PC-9 (cell line): Measurements from ENCODE around the gene PLK1.

ENCODE experiments used
- EZH2 ChIP-seq: fragments of 200-600 bp; sonication (generic); IDR thresholded peaks from 2 replicates; pipeline ENCODE4 v1.8.0; 2017; ENCODE audit warnings: antibody characterized with exemption, low read depth
- TF ChIP-seq, protein P1 (sequence below): fragments of 200-600 bp; sonication (generic); conservative IDR thresholded peaks from 2 replicates; pipeline ENCODE4 v1.6.1; 2017; ENCODE audit warnings: mixed run types, antibody characterized with exemption, mild to moderate bottlenecking, moderate library complexity

DNA sequence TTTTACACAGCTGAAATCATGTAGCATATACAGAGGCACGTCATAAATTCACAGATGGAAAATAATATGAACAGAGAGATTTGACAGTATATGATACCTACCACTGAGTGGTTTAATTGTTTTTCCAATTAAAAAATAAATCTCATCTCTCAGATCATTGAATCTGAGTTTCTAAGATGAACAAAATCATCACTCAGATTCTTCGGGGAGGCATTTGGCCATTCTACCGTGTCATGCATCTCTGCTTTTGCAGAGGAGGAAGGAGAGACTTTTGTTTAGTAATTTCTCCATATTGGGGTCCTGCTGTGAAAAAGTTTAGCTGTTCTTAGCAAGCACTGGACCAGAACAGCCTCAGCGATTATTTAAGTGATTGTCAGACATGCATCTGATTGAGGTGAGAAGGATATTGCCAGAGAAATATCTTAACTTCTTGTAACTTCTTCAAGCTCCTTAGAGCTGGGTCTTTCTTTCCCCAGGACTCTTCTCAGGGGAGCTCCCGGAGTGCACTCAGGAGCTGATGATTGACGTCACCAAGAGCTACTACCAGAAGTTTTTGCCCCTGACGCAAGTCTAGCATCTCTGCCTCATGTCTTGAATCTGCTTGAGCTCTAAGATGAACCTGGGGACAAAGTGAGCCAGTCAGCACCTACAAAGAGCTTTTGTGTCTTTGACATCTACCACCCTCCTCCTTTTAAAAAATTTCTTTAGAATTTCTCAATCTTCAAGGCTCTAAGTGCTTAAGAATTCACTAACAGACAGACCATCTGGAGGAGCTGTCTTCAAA is 11.9 kb upstream of the PLK1 start:
- no peak for TF ChIP-seq EZH2
- TF ChIP-seq, protein P1, sequence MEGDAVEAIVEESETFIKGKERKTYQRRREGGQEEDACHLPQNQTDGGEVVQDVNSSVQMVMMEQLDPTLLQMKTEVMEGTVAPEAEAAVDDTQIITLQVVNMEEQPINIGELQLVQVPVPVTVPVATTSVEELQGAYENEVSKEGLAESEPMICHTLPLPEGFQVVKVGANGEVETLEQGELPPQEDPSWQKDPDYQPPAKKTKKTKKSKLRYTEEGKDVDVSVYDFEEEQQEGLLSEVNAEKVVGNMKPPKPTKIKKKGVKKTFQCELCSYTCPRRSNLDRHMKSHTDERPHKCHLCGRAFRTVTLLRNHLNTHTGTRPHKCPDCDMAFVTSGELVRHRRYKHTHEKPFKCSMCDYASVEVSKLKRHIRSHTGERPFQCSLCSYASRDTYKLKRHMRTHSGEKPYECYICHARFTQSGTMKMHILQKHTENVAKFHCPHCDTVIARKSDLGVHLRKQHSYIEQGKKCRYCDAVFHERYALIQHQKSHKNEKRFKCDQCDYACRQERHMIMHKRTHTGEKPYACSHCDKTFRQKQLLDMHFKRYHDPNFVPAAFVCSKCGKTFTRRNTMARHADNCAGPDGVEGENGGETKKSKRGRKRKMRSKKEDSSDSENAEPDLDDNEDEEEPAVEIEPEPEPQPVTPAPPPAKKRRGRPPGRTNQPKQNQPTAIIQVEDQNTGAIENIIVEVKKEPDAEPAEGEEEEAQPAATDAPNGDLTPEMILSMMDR, result no peak
